ENCODE data around the gene CHID1. TPM values are rescaled to one million over a fixed set of nuclear protein-coding genes. Genes with fewer than 3 reads are reported as not detected.

The CHID1 gene
- total and polyA plus RNA-seq, 2 of the 4 experiments (the other 2 are of a cell fraction), result 34.2 to 121 TPM

DNA sequence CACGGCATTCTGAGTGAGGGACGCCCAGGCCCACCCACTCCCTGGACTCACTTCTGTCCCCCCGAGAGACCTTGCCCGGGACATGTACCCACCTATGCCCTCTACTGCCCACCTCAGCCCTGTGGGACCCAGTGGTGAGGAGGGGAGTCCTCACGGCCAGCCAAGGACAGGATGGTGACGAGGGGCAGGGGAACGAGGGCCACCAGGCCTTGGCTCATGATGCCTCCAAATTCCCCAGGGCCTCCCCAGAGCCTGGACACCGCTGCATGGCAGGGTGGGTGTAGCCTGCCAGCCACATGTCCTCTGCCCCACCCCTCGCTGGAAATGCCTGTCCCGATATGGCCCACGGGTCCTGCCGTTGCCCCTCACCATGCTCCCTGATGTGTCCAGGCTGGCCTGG is 41.8 kb downstream of the CHID1 start:
- Histone ChIP-seq H2AK9ac (replicated peaks; ENCODE audit: low read depth, low read length, poor library complexity) (peak overlapping the region; percentile 42), H3K56ac (ENCODE audit: extremely low read depth, insufficient read depth, low read length) (no peak overlapping the region), H3K18ac (ENCODE audit: low read depth, low read length) (no peak overlapping the region), H2AFZ (replicated peaks; ENCODE audit: low read length, poor library complexity) (peak overlapping the region; percentile 5), H3K79me1 (ENCODE audit: low read depth in 1 of 2, low read length in 2 of 2) (peaks cover 3 to 11% of the 10 kb centered on the region in 2 experiments; a peak in 1 of 4 replicates), H2BK20ac (ENCODE audit: low read depth, low read length) (no peak overlapping the region), H3K27me3 (ENCODE audit: control insufficient read depth, insufficient read depth, low read length) (no peaks in the 10 kb centered on the region), H3K4me2 (ENCODE audit: low read depth, low read length) (no peak overlapping the region), H4K91ac (ENCODE audit: insufficient read depth, low read depth, low read length) (no peak overlapping the region), H4K5ac (ENCODE audit: low read depth, low read length) (no peak overlapping the region), H4K20me1 (ENCODE audit: insufficient read depth, low read length) (peaks cover 26% of the 10 kb centered on the region), H2BK5ac (ENCODE audit: low read depth, low read length, poor library complexity, severe bottlenecking) (no peak overlapping the region), H3K9me1 (ENCODE audit: insufficient read depth, low read length) (peaks cover 3% of the 10 kb centered on the region; the same call in 1 of the 2 replicates), H2AK5ac (ENCODE audit: low read depth, low read length) (no peak overlapping the region), H2BK15ac (ENCODE audit: low read depth, low read length) (no peak overlapping the region), H4K8ac (ENCODE audit: low read depth in 2 of 2, low read length in 2 of 2) (no peak overlapping the region), H3K9ac (ENCODE audit: low read depth, low read length) (no peak overlapping the region), H3K23ac (ENCODE audit: low read depth, low read length) (no peak overlapping the region), H3K9me3 (ENCODE audit: control insufficient read depth, insufficient read depth, low read length) (no peaks in the 10 kb centered on the region), H2BK120ac (ENCODE audit: low read depth, low read length) (no peak overlapping the region), H3K4me3 (ENCODE audit: insufficient read depth, low read depth, low read length) (no peak overlapping the region), H3K4ac (ENCODE audit: low read depth, low read length) (no peak overlapping the region), H3K14ac (replicated peaks; ENCODE audit: low read depth, low read length) (no peak overlapping the region), H3K4me1 (ENCODE audit: control insufficient read depth, insufficient read depth, low read length) (no peaks in the 10 kb centered on the region; the same call in 1 of the 2 replicates), H3K36me3 (ENCODE audit: control insufficient read depth, insufficient read depth, low read length) (peaks cover 24% of the 10 kb centered on the region; the same call in 1 of the 2 replicates), H3K27ac (ENCODE audit: insufficient read depth, low read length) (no peak overlapping the region)
- WGBS, 2 experiments (ENCODE audit: extremely low coverage in 2 of 2, insufficient read length in 1 of 2), result 86% methylated on average over 5 of the region's 12 CpGs; no CpG with 5 or more reads in 1 of the 2 experiments
- BruUV-seq (replicated peaks), result no TSS peak
- in situ Hi-C loops (cut with MboI; ENCODE audit: low sequenced_read_pairs), result no loop called here
- dilution Hi-C loops (cut with HindIII; ENCODE audit: low sequenced_read_pairs, unreplicated experiment), result no loop called here
- intact Hi-C loops (cut with micrococcal nuclease), result no loop called here
- TF ChIP-seq, protein P1, sequence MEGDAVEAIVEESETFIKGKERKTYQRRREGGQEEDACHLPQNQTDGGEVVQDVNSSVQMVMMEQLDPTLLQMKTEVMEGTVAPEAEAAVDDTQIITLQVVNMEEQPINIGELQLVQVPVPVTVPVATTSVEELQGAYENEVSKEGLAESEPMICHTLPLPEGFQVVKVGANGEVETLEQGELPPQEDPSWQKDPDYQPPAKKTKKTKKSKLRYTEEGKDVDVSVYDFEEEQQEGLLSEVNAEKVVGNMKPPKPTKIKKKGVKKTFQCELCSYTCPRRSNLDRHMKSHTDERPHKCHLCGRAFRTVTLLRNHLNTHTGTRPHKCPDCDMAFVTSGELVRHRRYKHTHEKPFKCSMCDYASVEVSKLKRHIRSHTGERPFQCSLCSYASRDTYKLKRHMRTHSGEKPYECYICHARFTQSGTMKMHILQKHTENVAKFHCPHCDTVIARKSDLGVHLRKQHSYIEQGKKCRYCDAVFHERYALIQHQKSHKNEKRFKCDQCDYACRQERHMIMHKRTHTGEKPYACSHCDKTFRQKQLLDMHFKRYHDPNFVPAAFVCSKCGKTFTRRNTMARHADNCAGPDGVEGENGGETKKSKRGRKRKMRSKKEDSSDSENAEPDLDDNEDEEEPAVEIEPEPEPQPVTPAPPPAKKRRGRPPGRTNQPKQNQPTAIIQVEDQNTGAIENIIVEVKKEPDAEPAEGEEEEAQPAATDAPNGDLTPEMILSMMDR (conservative IDR thresholded peaks at IDR 0.05; ENCODE audit: low read depth, low read length), result no peak
- TF ChIP-seq FOS (IDR thresholded peaks at IDR 0.05; ENCODE audit: low read depth, low read length) (no peak), USF2 (IDR thresholded peaks at IDR 0.05; ENCODE audit: low read depth, low read length) (no peak), RCOR1 (IDR thresholded peaks at IDR 0.05; ENCODE audit: insufficient replicate concordance, low read length) (no peak), CHD1 (IDR thresholded peaks at IDR 0.05; ENCODE audit: low read depth, low read length) (no peak), MAFK (IDR thresholded peaks at IDR 0.05; ENCODE audit: low read depth, low read length) (no peak), MXI1 (IDR thresholded peaks at IDR 0.05; ENCODE audit: borderline replicate concordance, low read depth, low read length) (no peak), MAZ (IDR thresholded peaks at IDR 0.05; ENCODE audit: borderline replicate concordance, low read depth, low read length) (no peak), RFX5 (IDR thresholded peaks at IDR 0.05; ENCODE audit: low read depth, low read length) (no peak), CEBPB (IDR thresholded peaks at IDR 0.05; ENCODE audit: low read depth, low read length) (no peak), RAD21 (IDR thresholded peaks at IDR 0.05; ENCODE audit: low read length) (no peak), NFE2L2 (IDR thresholded peaks at IDR 0.05; ENCODE audit: low read depth, low read length) (no peak)
- no peak for ATAC-seq (ENCODE audit: low read depth)
- DNase-seq, result no peak
- POLR2A ChIA-PET (ENCODE audit: unreplicated experiment), result no interaction called here
- CTCF ChIA-PET, result no interaction called here
